HUES48 (cell line): ENCODE results near the gene SPATS2L.

Experiments
- H3K27ac ChIP-seq: one replicate; pipeline ENCODE4 v1.7.0; 2013; ENCODE audit warnings: low read depth, low read length, inconsistent platforms
- H3K27me3 ChIP-seq: 2 replicates; pipeline ENCODE4 v1.6.1; 2013; ENCODE audit warnings: mild to moderate bottlenecking, low read length; ENCODE audit not compliant: control insufficient read depth, insufficient read depth
- H3K36me3 ChIP-seq: 2 replicates; pipeline ENCODE4 v1.6.1; 2013; ENCODE audit warnings: low read length; ENCODE audit not compliant: control insufficient read depth, insufficient read depth
- H3K4me1 ChIP-seq: 2 replicates; pipeline ENCODE4 v1.6.1; 2013; ENCODE audit warnings: mild to moderate bottlenecking, low read length; ENCODE audit not compliant: control insufficient read depth, insufficient read depth
- H3K4me3 ChIP-seq: 2 replicates; pipeline ENCODE4 v1.5.1; 2013; ENCODE audit warnings: mild to moderate bottlenecking, low read depth, low read length
- H3K9ac ChIP-seq: 2 replicates; pipeline ENCODE4 v1.6.1; 2013; ENCODE audit warnings: mild to moderate bottlenecking, low read depth, low read length, moderate library complexity
- H3K9me3 ChIP-seq: 2 replicates; pipeline ENCODE4 v1.6.1; 2013; ENCODE audit warnings: low read length; ENCODE audit not compliant: control insufficient read depth, insufficient read depth

The SPATS2L gene

DNA sequence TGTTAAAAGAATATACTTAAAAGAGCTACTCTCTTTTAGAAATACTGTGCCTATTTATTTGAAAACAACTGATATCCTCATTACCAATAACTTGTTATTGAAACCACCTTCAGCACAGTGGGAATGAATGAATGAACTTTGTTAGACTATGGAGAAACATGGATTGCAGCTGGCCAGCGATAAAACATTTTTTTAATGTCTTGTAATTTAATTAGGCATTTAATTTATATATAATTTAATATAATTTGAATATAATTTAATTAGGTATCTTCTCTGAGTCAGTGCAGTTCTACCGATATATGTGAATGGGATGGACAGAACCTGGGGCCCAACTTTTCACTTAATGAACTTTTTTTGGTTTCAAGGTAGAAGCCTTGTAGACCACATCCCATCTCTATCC, 109.0 kb downstream of the SPATS2L start:
- Histone ChIP-seq H3K4me1 (peaks cover 14% of the 10 kb centered on the region; the same call in 1 of the 2 replicates), H3K27ac (no peak overlapping the region), H3K9me3 (no peaks in the 10 kb centered on the region), H3K27me3 (no peaks in the 10 kb centered on the region), H3K9ac (no peak overlapping the region), H3K4me3 (no peak overlapping the region), H3K36me3 (peaks cover 43% of the 10 kb centered on the region)

DNA sequence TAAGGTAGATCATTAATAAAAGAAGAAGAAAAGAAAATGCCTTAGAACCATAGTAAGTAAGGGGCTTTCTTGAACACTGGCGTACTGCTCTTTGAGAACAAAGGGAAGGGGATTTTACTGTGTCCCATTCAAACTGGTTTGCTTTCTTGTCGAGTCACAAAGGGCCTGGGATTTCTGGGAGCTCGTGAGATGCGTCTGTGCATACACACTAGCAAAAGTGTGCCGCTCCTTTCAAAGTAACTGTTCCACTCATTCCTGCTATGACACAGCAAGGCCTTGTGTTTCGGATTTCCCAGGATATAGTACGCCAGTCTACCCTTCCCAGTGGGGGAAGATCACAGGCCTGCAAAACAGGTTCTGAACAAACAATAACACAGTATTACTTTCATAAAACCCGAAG, 110.4 kb downstream of the SPATS2L start:
- H3K36me3 ChIP-seq: peaks cover 55% of the 10 kb centered on the region
- H3K9me3 ChIP-seq: no peaks in the 10 kb centered on the region
- H3K4me3 ChIP-seq: no peak overlapping the region
- no peaks in the 10 kb centered on the region for H3K27me3 ChIP-seq
- no peak overlapping the region for H3K9ac ChIP-seq
- H3K27ac ChIP-seq: peak overlapping the region; percentile 50
- peaks cover 14% of the 10 kb centered on the region; the same call in 1 of the 2 replicates for H3K4me1 ChIP-seq

DNA sequence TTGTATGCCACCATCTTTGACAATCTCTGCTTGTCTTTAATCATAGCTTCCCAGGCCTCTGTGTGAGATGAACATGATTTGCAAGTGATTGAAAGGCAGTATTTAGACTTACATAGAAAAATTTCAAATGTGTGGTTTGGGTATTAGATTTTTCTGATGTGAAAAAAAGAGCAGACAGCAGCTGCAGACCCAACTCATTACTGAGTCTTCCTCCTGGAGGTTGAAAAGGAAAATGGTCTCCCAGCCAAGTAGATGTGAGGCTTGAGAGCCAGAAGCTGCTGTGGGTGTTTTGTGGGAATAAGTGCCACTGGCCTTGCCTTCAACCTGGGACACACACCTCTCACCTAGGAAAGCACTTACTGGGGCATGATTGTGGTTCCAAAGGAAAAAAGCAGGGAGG, 110.9 kb downstream of the SPATS2L start:
- H3K27me3 ChIP-seq: no peaks in the 10 kb centered on the region

DNA sequence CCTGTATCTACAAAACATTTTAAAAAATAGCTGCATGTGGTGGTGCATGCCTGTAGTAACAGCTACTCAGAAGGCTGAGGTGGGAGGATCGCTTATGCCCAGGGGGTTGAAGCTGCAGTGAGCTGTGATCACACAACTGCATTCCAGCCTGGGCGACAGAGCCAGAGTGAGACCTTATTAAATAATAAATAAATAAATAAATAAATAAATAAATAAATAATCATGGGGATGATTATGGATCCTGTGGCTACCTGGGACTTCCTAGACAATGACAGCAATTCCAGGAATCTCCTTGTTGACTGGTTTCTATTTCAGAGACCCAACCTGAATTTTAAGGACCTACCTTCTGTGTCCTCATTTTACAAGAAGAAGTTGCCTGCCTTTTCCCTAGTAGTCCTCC, 111.9 kb downstream of the SPATS2L start:
- no peak overlapping the region for H3K9ac ChIP-seq
- no peaks in the 10 kb centered on the region for H3K9me3 ChIP-seq
- no peaks in the 10 kb centered on the region for H3K27me3 ChIP-seq
- H3K27ac ChIP-seq: no peak overlapping the region
- no peak overlapping the region for H3K4me3 ChIP-seq
- H3K36me3 ChIP-seq: peaks cover 59% of the 10 kb centered on the region
- peaks cover 14% of the 10 kb centered on the region; the same call in 1 of the 2 replicates for H3K4me1 ChIP-seq

More for the DNA sequence above, 110.9 kb downstream of the SPATS2L start:
- Histone ChIP-seq H3K9ac (no peak overlapping the region), H3K9me3 (no peaks in the 10 kb centered on the region), H3K27ac (peak overlapping the region; percentile 50), H3K36me3 (peaks cover 58% of the 10 kb centered on the region), H3K4me3 (no peak overlapping the region), H3K4me1 (peaks cover 14% of the 10 kb centered on the region; the same call in 1 of the 2 replicates)

DNA sequence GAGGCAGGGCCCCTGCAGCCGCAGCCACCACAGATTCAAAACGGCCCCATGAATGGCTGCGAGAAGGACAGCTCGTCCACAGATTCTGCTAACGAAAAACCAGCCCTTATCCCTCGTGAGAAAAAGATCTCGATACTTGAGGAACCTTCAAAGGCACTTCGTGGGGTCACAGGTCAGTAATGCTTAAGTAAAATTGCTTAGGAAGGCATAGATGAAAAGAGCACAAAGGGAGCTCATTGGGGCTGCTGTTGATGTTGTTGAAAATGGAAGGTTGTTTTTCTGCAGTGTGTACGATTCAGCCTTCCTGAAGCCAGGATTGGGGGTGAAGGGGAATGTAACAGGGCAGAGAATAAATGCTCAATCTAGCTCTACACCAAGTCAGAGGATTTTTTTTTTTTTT, 112.8 kb downstream of the SPATS2L start:
- Histone ChIP-seq H3K4me3 (no peak overlapping the region), H3K4me1 (peaks cover 14% of the 10 kb centered on the region; the same call in 1 of the 2 replicates), H3K9me3 (no peaks in the 10 kb centered on the region), H3K9ac (no peak overlapping the region), H3K36me3 (peaks cover 57% of the 10 kb centered on the region), H3K27me3 (no peaks in the 10 kb centered on the region), H3K27ac (no peak overlapping the region)

DNA sequence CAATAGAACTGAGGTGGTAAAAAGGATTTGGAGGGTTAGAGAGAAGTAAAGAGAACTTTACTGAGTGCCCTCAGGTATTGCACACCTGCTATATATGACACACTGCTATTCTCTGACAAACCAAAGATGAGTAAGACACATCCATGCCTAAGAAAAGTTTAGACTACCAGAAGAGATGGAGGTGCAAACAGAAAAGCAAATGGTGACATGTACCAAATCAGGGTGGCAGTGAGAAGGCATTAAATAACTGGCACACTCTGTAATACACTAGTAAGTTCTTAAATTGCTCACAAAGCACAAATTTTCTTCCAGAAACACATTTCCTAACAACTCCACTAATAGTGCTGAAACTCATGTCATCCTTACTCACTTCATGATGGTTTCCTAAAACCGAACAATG, 114.8 kb downstream of the SPATS2L start:
- peaks cover 8% of the 10 kb centered on the region; the same call in 1 of the 2 replicates for H3K4me1 ChIP-seq
- no peaks in the 10 kb centered on the region for H3K27me3 ChIP-seq
- no peak overlapping the region for H3K27ac ChIP-seq
- no peak overlapping the region for H3K4me3 ChIP-seq
- no peak overlapping the region for H3K9ac ChIP-seq
- H3K36me3 ChIP-seq: peaks cover 64% of the 10 kb centered on the region
- H3K9me3 ChIP-seq: no peaks in the 10 kb centered on the region

DNA sequence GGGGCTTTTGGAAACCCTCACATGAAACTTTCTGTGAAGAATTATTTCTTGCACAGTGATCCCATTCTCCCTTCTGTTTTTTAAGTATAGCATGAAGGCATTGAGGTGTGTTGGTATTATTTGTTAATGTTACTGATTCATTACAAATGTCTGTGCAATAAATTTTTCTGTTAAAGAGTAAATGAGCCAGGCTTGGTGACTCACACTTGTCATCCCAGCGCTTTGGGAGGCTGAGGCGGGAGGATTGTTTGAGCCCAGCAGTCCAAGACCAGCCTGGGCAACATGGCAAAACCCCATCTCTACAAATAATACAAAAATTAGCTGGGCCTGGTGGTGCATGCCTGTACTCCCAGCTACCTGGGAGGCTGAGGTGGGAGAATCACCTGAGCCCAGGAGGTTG, 115.6 kb downstream of the SPATS2L start:
- Histone ChIP-seq H3K27ac (no peak overlapping the region), H3K36me3 (peaks cover 59% of the 10 kb centered on the region), H3K4me3 (no peak overlapping the region), H3K4me1 (no peaks in the 10 kb centered on the region; the same call in 1 of the 2 replicates), H3K9me3 (no peaks in the 10 kb centered on the region), H3K27me3 (no peaks in the 10 kb centered on the region), H3K9ac (no peak overlapping the region)

DNA sequence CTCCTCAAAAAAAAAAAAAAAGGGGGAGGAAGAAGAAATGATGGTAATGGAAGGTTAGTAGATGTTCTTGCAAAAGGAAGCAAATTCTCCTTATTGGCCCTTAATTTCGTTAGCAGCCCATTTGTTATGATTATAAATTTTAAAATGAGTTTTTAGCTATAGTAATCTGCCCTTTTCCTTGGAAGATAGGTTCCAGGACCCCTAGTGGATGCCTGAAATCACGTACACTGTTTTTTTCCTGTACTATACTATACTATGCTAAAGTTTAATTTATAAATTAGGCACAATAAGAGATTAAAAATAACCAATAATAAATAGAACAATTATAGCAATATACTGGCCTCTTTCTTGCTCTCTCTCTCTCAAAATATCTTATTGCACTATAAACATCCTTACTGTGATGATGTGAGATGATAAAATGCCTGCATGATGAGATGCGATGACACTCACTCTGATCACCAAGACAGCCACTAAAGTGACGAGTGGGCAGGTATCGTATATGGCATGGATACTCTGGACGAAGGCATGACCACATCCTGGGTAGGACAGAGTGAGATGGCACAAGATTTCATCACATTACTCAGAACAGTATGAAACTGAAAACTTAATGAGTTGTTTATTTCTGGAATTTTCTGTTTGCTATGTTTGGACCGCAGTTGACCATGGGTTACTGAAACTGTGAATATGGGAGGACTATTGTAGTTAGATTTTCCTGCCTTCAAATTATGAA, 116.2 kb downstream of the SPATS2L start:
- Histone ChIP-seq H3K9ac (no peak overlapping the region), H3K4me1 (no peaks in the 10 kb centered on the region; the same call in 1 of the 2 replicates), H3K36me3 (peaks cover 60% of the 10 kb centered on the region), H3K27me3 (no peaks in the 10 kb centered on the region), H3K4me3 (no peak overlapping the region), H3K27ac (no peak overlapping the region), H3K9me3 (no peaks in the 10 kb centered on the region)

DNA sequence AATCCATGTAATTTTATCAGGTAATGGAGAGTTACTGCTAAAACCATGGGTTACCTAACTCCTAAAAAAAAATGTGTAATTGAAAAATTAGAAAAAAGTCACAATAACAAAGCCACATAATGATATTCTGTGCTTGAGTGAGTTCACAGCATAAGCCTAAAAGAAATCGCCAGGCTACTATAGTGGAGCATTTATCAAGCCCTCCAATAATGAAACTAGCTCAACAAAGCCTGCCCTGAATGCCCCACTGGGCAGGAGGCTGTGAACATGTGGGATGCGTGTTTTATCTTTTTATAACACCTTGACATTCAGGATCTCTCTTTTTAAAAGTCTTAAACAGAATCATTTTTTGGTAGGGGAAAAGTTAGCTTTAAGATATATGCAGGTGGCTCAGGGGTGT, 117.0 kb downstream of the SPATS2L start:
- no peak overlapping the region for H3K27ac ChIP-seq

DNA sequence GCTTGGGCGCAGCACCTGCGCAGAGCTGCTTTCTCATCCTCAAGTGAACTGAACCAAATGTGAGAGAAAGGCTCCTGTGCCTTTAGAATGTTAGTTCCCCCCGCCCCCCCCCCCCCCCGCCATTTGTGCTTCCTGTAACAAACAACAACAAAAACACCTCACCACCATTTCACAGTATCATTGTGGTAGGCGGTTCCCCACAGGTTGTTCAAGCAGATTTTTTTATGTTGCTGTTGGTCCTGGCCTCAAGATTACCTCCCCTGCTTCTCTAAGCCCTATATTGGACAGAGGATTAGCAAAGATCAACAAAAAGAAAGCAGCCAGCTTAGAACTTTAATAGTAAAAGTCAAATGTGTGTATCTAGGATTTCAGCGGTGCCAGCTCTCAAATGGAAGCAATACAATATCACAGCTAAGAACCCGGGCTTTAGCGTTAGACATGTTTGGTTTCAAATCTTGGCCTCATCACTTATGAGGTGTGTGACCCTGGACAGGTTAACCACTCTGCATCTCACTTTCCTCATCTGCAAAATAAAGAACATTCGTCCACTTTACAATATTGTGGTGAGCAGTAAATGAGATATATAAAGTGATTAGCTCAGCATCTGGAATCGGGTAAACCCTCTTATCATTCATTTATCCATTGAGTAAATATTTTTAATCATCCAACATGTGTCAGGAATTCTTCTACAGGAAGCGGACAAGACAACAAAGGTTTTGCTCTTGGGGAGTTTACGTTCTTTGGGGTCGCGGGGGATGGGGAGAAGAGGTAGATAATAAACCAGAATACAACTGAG, 118.7 kb downstream of the SPATS2L start:
- Histone ChIP-seq H3K4me1 (no peaks in the 10 kb centered on the region; the same call in 1 of the 2 replicates), H3K27me3 (no peaks in the 10 kb centered on the region), H3K36me3 (peaks cover 48% of the 10 kb centered on the region), H3K27ac (no peak overlapping the region), H3K9ac (no peak overlapping the region), H3K4me3 (no peak overlapping the region), H3K9me3 (no peaks in the 10 kb centered on the region)

More for the DNA sequence above, 117.0 kb downstream of the SPATS2L start:
- peaks cover 60% of the 10 kb centered on the region for H3K36me3 ChIP-seq
- H3K27me3 ChIP-seq: no peaks in the 10 kb centered on the region
- H3K4me1 ChIP-seq: no peaks in the 10 kb centered on the region; the same call in 1 of the 2 replicates
- H3K9me3 ChIP-seq: no peaks in the 10 kb centered on the region
- no peak overlapping the region for H3K9ac ChIP-seq
- no peak overlapping the region for H3K4me3 ChIP-seq

DNA sequence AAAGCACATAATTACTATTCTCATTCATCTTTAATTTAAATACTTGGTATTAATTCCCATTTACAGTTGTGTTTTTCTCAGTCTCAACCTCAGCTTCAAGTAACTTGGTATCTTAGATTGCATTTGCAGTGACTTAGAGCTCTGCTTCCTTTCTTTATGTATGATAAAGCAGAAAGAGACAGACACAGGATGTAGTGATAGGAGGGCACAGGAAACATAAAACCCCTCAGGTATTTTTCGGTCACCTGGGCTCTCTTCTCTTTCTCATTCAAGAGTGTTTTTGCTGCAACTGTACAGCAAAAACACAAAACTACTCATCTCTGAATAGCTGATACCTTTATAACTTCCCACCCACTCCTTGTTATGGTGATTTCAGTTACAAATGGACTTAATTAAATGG, 120.3 kb downstream of the SPATS2L start:
- Histone ChIP-seq H3K27me3 (no peaks in the 10 kb centered on the region), H3K4me3 (no peak overlapping the region), H3K27ac (no peak overlapping the region), H3K9ac (no peak overlapping the region), H3K36me3 (peaks cover 39% of the 10 kb centered on the region), H3K4me1 (no peaks in the 10 kb centered on the region; the same call in 1 of the 2 replicates), H3K9me3 (no peaks in the 10 kb centered on the region)
